IPS-NIHi7 (cell line): ENCODE results near the gene TMEM198.
A peak's percentile ranks its signal among the peaks of the same experiment; 100 is the strongest.

Experiments
- DNase-seq: peaks from one replicate; pipeline ENCODE4 v3.0.0; 2012; ENCODE audit warnings: mixed read lengths; ENCODE audit errors: extremely low spot score

TMEM198 gene, protein sequence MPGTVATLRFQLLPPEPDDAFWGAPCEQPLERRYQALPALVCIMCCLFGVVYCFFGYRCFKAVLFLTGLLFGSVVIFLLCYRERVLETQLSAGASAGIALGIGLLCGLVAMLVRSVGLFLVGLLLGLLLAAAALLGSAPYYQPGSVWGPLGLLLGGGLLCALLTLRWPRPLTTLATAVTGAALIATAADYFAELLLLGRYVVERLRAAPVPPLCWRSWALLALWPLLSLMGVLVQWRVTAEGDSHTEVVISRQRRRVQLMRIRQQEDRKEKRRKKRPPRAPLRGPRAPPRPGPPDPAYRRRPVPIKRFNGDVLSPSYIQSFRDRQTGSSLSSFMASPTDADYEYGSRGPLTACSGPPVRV

DNA sequence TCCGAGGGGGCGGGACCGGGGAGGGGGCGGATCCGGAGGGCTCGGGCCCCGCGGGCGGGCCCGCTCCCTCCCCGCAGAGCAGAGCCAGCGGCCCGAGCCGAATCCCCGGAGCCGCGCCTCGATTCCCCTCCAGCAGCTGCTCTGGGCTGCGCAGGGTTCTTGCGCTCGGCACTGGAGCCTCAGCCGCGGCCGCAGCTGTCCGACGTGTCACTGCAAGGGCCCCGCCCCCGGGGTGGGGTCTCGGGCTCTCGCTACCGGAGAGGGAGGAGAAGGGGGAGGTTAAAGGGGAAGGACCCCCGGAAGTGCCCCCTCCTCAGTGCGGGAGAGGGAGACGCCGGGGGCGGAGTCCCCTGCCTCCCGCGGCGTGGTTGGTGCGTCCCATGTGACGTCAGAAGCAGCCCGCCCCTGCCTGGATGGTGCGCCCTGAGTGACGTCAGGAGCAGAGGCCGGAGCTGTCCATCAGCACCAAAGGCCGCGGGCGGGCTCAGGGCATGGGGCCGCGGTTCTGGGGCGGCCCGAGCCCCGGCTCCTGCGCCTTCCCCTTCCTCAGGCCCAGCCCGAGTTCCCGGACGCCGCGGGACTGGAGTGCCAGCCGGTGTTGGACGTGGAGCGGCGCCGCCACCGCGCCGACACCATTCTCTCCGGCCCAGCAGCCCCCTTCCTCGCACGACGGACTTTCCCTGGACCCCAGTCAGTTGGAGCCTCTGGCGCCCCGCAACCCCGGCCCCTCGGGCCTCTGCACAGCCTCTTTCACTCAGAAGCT, at the start of gene TMEM198, which contains the start of gene CHPF:
TSS of gene TMEM198 (plus strand) at position 433 of the 763 bp plus-strand sequence. CDS start 700 bp downstream, outside the sequence.
TSS of gene CHPF (minus strand) at position 214 of the 763 bp plus-strand sequence. CDS start 271 bp downstream, outside the sequence.
- peak; percentile 98 for DNase-seq

DNA sequence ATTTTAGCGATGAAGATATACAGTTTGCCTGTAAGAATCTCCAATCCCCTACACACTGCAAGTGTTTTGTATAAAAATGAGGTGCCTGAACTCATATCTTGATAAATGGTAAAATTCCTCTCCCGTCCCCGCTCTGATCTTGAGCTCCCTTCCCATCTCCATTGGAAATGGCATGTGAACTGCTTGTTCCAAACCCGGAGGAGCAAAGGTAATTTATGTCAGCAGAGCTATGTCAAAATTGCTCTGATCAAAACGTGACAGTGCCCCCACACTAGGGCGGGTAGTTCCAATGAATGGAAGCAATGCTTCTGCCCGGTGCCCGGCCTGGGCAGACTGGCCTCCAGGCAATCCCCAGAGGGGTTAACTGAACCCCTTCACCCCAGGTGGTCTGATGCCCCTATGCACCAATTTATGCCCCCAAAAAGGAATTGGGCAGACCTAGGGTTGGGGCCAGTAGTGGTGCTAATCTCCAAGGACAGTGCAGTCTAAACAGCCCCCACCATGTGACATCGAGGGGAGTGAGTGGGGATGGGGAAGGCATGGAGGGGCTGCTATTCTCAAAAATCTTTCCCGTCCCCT, 48.8 kb upstream of the TMEM198 start:
- no peak for DNase-seq

DNA sequence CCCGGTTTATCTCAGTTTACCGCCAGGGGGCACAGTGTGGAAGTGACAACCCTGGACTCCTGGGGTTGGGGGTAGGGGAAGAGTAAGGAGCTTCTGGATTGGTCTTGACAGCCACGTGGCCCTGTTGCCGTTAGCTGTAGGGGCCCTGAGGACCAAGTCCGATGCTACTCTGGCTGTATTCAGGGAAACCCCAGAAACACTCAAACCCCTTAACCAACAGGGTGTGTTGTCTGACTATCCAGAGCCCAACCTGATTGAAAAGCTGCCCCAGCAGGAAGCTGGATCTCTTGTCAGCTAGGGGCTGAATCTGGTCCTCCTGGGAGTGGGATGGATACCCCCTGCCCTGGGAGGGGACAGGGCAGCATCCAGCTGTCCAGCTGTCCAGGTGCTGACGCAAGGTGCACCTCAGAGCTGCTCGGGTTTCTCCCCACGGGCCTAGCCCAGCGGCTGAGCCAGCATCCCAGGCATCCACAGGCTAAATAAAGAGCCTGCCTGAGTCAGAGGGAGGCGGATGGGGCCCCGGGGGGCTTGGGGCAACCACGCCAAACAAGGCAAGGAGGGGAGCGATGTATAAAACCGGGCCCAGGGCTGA, 48.2 kb upstream of the TMEM198 start:
- DNase-seq = peak; percentile 86

DNA sequence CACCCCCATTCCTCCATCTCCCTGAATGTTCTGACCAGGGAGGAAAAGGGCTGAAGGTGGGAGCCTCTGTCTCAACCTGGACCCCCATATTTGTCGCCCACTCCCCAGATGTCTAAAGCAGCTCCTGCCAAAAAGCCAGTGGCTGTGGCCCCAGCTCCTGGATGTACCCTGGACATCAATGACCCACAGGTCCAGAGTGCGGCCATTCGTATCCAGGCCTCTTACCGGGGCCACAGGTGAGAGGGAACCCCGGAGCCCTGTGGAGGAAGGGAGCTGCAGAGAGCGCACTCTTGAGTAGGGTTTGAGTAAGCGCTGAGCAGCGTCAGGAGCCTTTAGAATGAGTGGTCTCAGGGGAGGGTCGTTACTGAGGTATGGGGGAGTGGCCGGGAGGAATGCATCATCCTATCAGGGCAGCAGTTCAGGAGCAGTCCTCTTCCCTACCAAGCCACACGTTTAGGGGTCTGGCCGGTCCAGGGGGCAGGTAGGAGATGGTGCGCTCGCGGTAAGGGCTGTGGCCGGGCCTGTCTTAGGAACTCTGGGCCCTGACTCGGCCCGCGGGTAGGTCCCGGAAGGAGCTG, 47.5 kb upstream of the TMEM198 start:
- DNase-seq = no peak

DNA sequence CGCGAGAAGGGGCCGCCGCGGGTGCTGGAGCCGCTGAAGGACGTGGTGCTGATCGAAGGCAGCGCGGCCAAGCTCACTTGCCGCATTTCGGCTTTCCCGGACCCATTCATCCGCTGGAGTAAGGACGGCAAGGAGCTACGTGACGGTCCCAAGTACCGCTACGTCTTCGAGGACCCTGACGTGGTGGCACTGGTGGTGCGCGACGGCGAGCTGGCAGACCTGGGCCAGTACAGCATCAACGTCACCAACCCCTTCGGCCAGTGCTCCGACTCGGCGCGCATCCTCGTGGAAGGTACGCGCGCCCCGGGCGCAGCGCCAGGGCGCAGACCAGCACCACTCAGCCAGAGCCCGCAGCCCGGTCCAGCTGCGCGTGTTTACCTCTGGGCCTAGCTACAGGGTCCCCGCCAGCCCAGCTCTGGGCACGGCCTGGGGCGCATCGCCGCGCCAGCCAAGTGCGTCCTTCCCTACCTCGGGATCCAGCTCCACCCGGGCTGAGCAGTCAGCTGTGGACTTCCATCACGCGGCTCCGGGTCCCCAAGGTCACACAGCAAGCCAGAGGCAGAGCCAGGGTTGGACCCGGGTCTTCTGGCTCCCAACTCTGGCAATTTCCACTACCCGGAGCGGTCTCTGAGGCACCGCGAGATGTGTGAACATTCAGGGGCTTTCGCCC, 46.9 kb upstream of the TMEM198 start:
- no peak for DNase-seq

DNA sequence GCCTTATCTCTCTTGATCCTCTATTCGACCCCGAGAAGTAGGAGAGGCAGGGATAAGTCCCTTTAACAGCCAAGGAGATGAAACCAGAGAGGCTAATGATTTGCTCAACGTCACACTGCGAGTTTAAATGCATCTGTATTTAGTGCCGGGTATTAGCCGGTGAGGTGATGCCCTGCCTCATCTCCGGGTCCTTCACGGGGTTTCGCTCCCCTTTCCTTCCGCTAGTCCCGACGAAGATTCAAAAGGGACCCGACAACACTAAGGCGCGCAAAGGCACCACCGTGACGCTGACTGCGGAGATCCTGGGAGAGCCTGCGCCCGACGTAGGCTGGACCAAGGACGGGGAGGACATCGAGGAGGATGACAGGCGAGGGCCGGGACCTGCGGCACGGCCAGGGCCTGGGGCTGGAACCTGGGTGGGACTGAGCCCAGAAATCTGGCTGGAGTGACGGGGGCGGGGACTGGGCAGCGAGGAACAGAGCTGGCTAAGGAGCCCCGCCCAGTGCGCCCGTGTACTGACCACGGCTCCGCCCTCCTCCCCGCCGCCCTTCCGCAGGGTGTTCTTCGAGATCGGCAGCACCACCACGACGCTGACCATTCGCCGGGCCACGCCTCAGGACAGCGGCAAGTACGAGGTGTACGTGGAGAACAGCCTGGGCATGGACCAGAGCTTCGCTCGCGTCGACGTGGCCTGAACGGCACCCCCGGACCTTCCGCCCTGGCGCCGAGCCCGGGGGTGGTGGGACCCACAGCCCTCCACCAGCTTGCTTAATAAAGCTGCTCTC, 46.1 kb upstream of the TMEM198 start:
- DNase-seq = no peak

DNA sequence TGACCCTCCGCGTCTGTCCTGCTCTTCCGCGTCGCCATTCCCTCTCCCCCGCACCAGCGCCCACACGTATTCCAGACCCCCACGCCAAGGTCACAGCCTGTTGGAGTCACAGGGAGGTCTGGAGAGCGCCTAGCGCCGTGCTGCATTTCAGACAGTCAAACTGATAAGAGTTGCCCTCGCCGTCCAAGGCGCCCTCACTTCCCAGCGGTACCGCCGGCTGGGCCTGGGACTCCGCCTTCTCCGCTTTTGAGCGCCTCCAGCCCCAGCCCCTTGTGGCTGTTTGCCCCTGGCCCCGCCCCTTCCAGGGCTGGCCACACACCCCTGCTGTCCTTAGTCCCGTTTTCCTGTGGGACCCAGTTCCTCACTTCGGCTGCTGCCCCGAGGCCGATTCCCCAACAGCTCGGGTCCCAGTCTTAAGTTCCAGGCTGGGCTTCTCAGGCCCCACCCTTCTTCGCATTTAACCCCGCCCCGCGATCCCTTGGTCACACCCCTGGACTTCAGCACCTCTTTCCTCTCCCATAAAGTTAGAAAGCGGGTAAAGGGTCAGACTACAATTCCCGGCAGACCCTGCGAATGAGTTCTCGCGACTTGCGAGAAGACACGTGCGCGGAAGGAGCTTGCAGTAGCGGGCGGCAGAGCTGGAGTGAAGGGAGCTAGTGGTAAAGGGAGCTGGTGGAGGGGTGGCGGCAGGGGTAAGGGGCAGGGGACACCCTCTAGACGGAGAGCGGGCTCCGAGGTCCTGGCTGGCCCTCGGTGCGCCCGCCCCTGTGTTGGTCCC, 45.4 kb upstream of the TMEM198 start, which contains the start of gene GMPPA:
TSS of gene GMPPA (plus strand) at position 612 of the 778 bp plus-strand sequence. CDS start 1,085 bp downstream, outside the sequence.
- DNase-seq = peak; percentile 94

DNA sequence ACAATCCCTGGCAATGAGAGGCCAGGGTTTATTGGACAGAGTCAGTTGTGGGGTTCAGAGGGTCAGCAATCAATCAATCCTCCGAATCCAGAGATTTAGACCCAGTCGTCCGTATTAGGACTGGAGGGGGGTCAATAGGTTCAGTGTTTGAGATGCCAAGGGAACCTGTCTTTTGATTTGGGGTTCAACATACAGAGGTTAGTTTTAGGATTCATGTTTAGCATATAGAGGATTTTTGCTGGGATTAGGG, 44.8 kb upstream of the TMEM198 start:
- no peak for DNase-seq

DNA sequence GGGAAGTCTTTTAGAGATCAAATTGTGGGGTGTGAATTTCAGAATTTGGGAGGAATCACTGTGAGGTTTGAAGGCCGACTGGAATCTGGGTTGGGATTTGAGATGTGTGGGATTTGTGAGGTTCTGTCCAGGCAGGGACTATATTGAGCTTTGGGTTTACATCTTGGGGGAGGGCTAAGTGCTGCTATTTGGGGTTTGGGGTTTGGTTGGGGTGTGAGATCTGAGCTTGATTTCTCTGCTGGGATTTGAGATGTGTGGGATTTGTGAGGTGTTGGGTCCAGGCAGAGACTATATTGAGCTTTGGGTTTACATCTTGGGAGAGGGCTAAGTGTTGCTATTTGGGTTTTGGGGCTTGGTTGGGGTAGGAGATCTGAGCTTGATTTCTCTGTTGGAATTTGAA, 44.3 kb upstream of the TMEM198 start:
- no peak for DNase-seq

DNA sequence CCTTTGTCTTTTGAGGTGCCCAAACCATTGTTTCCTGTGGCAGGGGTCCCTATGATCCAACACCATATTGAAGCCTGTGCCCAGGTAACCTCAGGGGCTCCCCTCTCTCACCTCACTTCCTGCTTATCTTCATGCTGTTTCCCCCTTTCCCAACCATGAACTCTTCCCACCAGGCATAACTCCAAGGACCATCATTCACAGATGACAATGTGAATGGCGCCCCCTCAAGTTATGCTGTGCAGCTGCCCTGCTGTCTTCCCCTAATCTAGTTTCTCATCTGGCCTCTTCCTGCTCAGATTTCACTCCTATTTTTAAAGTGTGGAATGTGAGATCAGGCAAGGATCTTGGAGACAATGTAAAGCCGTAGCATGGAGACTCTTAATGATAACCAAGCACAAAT, 43.7 kb upstream of the TMEM198 start:
- no peak for DNase-seq

DNA sequence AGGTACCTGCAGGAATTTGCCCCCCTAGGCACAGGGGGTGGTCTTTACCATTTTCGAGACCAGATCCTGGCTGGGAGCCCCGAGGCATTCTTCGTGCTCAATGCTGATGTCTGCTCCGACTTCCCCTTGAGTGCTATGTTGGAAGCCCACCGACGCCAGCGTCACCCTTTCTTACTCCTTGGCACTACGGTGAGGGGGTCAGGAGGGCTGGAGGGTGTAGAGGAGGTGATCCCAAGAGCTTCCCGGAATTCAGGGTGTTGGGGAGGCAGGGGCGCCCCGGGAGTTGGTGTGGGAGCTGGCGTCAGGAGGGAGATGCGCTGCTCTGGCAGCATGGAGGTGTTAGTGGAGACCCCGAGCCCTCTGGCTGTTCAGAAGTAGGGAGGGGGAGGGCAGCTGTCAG, 42.0 kb upstream of the TMEM198 start:
- DNase-seq = no peak

DNA sequence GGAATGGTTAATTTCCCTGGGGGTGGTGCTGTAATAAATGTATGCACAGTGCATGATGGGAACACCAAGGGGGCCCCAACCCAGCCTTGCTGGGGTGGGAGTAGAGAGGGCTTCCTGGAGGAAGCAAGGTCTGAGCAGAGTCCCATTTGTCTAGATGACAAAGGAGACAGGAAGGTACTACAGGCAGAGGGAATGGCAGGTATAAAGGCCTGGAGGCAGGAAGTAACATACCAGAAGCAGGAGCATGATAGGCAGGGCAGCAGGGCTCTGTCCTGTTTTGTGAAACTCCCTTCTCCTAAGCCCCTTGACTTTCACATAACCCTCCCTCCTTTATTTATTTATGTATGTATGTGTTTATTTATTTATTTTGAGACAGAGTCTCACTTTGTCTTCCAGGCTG, 41.2 kb upstream of the TMEM198 start:
- no peak for DNase-seq

DNA sequence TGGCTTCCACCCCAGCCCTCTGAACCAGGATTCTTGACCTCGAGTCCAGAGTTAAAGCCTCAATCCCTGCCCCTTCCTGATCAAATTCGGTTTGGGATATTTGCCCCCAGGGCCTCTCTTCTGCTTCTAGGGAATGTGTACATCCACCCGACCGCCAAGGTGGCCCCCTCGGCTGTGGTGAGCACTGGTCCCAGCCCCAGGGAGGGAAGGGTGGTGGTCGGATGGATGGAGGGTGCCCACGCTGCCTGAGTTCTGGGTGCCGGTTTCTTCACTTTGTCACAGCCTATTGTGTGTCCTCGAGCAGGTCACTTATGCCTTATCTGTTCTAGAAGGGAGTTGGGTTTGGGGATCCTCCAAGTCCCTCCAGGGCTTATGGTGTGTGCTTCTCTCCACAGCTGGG, 38.2 kb upstream of the TMEM198 start:
- DNase-seq = no peak

DNA sequence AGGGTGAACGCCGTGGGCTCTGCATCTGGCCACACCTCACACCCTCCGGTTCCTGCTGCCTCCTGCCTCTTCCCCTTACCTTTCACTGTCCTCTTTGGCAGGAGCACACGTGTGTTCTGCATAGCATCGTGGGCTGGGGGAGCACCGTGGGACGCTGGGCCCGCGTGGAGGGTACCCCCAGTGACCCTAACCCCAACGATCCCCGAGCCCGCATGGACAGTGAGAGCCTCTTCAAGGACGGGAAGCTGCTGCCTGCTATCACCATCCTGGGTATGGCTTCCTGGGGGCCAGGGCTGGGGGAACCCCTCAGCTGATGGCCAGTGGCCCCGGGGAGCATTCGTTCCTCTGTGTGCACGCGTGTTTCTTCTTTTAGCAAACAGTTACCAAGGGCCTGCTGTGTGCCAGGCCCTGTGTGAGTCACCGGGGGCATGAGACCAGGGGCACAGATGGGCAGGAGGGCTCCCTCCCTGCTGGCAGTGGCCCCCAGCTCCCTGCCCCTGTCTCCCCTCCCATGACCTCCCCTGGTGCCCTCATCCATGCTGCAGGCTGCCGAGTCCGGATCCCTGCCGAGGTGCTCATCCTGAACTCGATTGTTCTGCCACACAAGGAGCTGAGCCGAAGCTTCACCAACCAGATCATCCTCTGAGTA, 37.6 kb upstream of the TMEM198 start:
- no peak for DNase-seq

DNA sequence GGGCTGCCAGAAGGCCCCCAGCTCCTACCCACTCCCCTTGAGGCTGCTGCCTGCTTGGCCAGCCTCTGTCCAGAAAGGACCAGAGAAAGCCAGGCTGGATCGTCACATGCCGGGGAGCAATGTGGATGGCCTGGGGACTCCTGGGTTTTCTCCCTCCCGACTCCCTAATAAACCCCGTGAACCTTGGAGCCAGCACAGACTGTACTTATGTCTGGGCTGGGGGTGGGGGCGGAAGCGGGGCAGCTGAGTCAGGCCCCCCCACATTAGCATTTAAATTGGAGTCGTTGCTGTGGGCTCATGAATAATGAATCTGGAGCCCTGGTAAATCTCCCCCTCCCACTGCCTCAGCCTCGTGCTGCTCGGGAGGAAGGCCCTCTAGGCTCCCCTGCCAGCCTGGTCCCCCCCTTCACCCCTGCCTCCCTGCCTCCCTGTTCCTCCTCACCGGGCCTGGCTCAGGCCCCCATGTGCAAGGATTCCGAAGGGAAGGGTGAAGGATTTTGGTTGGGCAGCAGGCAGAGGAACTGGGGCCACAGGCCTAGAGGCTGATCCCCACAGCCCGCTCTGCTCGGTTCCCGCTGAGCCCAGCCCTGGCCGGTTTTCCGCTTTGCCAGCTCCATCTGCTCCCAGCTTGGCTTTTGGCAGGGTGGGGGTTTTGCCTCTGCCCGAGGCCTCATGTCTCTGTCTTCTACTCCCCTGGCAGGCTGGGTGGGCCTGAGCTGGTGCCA, 36.9 kb upstream of the TMEM198 start:
- no peak for DNase-seq

DNA sequence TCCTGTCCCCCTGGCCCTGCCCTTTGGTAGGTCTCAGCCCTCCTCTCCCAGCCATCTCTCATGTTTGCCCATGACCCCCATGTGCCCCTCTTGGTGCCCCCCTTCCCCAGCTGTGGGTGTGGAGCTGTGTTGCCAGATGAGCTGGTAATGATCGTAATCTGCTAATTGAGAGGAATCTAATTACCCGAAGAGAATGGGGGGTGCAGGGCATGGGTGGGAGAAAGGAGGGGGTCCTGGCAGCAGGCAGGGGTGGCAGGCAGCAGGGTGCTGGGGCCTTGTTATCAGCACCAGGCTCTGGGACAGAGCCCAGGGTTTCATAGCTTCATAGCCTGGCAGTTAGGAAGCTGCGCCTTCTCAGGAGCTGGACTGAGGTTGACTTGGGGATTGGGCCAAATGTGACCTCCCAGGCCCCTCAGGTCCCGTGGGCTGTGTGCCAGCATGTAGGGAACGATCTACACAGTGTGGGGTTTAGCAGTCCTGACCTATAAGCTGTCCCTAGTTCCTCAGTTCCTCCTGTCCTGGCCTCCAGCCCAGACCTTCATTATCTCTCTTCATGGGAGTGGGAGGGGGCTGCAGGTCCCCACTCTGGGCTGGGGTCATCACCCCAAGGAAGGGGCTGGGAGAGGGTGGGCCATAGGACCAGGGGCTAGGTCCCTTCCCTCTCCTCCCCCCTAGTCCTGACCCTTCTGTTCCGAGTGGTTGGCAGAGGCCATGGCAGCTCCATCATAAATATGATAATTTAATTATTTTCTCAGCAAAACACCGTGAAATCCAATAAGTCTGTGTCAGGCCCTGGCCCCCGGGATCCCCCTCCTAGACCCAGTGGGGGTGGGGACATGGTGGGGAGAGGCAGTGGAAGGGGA, 36.0 kb upstream of the TMEM198 start:
- DNase-seq = no peak

DNA sequence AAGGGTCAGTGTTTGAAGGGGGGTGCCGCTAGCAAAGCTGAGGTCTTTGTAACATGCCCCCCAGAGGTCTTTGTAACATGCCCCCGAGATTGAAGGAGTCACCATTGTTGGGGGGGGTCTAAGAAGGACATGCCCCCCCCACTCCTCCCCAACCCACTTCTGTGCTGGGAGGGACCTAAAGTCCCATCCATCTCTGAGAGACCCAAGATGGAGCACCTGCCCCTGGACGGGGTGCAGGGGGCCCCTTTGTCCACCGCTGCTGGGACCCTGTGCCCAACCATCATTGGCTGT, 35.4 kb upstream of the TMEM198 start:
- DNase-seq = no peak
